ENCODE data around the gene ASIP.

DNA sequence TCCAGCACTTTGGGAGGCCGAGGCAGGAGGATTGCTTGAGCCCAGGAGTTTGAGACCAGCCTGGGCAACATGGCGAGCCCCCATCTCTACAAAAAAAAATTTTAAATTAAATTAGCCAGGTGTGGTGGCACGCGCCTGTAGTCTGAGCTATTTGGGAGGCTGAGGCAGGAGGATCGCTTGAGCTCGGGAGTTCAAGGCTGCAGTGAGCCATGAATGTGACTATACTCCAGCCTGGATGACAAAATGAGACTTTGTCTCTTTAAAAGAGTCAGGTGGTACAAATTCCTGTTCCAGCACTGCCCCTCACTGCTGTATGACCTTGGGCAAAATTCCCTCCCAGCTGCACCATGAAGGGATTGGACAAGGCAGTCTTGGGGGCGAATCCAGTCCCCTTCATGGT lies 33.5 kb downstream of the ASIP start:
- TF ChIP-seq, protein P1, sequence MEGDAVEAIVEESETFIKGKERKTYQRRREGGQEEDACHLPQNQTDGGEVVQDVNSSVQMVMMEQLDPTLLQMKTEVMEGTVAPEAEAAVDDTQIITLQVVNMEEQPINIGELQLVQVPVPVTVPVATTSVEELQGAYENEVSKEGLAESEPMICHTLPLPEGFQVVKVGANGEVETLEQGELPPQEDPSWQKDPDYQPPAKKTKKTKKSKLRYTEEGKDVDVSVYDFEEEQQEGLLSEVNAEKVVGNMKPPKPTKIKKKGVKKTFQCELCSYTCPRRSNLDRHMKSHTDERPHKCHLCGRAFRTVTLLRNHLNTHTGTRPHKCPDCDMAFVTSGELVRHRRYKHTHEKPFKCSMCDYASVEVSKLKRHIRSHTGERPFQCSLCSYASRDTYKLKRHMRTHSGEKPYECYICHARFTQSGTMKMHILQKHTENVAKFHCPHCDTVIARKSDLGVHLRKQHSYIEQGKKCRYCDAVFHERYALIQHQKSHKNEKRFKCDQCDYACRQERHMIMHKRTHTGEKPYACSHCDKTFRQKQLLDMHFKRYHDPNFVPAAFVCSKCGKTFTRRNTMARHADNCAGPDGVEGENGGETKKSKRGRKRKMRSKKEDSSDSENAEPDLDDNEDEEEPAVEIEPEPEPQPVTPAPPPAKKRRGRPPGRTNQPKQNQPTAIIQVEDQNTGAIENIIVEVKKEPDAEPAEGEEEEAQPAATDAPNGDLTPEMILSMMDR (conservative IDR thresholded peaks at IDR 0.05 in 1 of 2, IDR thresholded peaks at IDR 0.05 in 1 of 2; ENCODE audit: low read depth in 1 of 2, low read length in 2 of 2), result no peak
- no peak for TF ChIP-seq EZH2 (IDR thresholded peaks at IDR 0.05; ENCODE audit: low read length, missing control alignments)
